Upper lobe of right lung (tissue), 1 donor: ENCODE measurements around the gene ISG20. TPM values are rescaled to one million over a fixed set of nuclear protein-coding genes. Genes with fewer than 3 reads are reported as not detected.

Experiments used
- ATAC-seq: fragments of 200-7000 bp; cut with Tn5 transposase; one replicate; pipeline ENCODE4 v1.9.1; 2020; ENCODE audit warnings: mild to moderate bottlenecking, moderate library complexity
- DNase-seq: peaks from one replicate; pipeline ENCODE4 v3.0.0-alpha.2; 2020
- H3K27ac ChIP-seq: fragments of 200-600 bp; one replicate; pipeline ENCODE4 v1.8.0; 2022
- H3K27me3 ChIP-seq: fragments of 200-600 bp; one replicate; pipeline ENCODE4 v1.8.0; 2022; ENCODE audit warnings: mild to moderate bottlenecking
- H3K36me3 ChIP-seq: fragments of 200-600 bp; one replicate; pipeline ENCODE4 v1.8.0; 2022
- H3K4me1 ChIP-seq: fragments of 200-600 bp; one replicate; pipeline ENCODE4 v1.8.0; 2022
- H3K4me3 ChIP-seq: fragments of 200-600 bp; one replicate; pipeline ENCODE4 v1.8.0; 2022; ENCODE audit warnings: mild to moderate bottlenecking
- H3K9me3 ChIP-seq: fragments of 200-600 bp; one replicate; pipeline ENCODE4 v1.8.0; 2022
- intact Hi-C: fragments of 100-400 bp; cut with DNase I; formaldehyde crosslinking; loops from one replicate; pipeline ENCODE4 v1.11.0; 2022
- total RNA-seq: library from RNA; stranded (reverse); fragmentation: NEBNext Ultra II Directional; extraction: Animal tissue kit (Norgen Biotek cat#: 25700); gene quantifications from one replicate; pipeline ENCODE4 v1.2.1, GENCODE V29; 2021
- TF ChIP-seq, protein P1 (sequence below): fragments of 200-600 bp; IDR thresholded peaks from one replicate; pipeline ENCODE4 v1.8.0; 2022; ENCODE audit warnings: antibody characterized with exemption
- donor health status: DM: no; HTN: yes; CAD: no; lungs with severe emphysema.

Gene ISG20
- total RNA-seq, 1 donor from 2014 or later: 34.9 TPM

GRCh38 chr15:88686166-88686565, 47.4 kb downstream of the ISG20 start:
- H3K27ac ChIP-seq: no peak overlapping the region
- no peaks in the 10 kb centered on the region for H3K4me1 ChIP-seq
- DNase-seq: no peak
- no peak overlapping the region for H3K4me3 ChIP-seq
- intact Hi-C loops: no loop called here
- TF ChIP-seq, protein P1, sequence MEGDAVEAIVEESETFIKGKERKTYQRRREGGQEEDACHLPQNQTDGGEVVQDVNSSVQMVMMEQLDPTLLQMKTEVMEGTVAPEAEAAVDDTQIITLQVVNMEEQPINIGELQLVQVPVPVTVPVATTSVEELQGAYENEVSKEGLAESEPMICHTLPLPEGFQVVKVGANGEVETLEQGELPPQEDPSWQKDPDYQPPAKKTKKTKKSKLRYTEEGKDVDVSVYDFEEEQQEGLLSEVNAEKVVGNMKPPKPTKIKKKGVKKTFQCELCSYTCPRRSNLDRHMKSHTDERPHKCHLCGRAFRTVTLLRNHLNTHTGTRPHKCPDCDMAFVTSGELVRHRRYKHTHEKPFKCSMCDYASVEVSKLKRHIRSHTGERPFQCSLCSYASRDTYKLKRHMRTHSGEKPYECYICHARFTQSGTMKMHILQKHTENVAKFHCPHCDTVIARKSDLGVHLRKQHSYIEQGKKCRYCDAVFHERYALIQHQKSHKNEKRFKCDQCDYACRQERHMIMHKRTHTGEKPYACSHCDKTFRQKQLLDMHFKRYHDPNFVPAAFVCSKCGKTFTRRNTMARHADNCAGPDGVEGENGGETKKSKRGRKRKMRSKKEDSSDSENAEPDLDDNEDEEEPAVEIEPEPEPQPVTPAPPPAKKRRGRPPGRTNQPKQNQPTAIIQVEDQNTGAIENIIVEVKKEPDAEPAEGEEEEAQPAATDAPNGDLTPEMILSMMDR: no peak
- no peaks in the 10 kb centered on the region for H3K36me3 ChIP-seq
- peaks cover 3% of the 10 kb centered on the region for H3K27me3 ChIP-seq
- no peaks in the 10 kb centered on the region for H3K9me3 ChIP-seq
- ATAC-seq: peak; percentile 24

GRCh38 chr15:88688394-88688933, 49.6 kb downstream of the ISG20 start:
- Histone ChIP-seq H3K27me3 (peaks cover 5% of the 10 kb centered on the region), H3K9me3 (no peaks in the 10 kb centered on the region), H3K4me1 (no peaks in the 10 kb centered on the region), H3K36me3 (no peaks in the 10 kb centered on the region), H3K27ac (no peak overlapping the region), H3K4me3 (no peak overlapping the region)
- ATAC-seq (no peak), DNase-seq (no peak)
- intact Hi-C loops: no loop called here
- TF ChIP-seq, protein P1: no peak

- H3K4me1 ChIP-seq: no peaks in the 10 kb centered on the region
- H3K36me3 ChIP-seq: no peaks in the 10 kb centered on the region
- H3K4me3 ChIP-seq: no peak overlapping the region
- ATAC-seq (no peak), DNase-seq (no peak)
- TF ChIP-seq, protein P1: no peak
- intact Hi-C loops: no loop called here
- H3K27ac ChIP-seq: no peak overlapping the region
- peaks cover 5% of the 10 kb centered on the region for H3K27me3 ChIP-seq
- no peaks in the 10 kb centered on the region for H3K9me3 ChIP-seq
These were observed 51.5 kb downstream of the ISG20 start for GRCh38 chr15:88690331-88690730.

- Histone ChIP-seq H3K4me1 (no peaks in the 10 kb centered on the region), H3K9me3 (no peaks in the 10 kb centered on the region), H3K27me3 (peaks cover 5% of the 10 kb centered on the region), H3K4me3 (no peak overlapping the region), H3K27ac (no peak overlapping the region), H3K36me3 (no peaks in the 10 kb centered on the region)
- TF ChIP-seq, protein P1: no peak
- DNase-seq (no peak), ATAC-seq (no peak)
- intact Hi-C loops: no loop called here
These were observed 54.4 kb downstream of the ISG20 start for GRCh38 chr15:88693191-88693590.

GRCh38 chr15:88695101-88695500, 56.3 kb downstream of the ISG20 start:
- TF ChIP-seq, protein P1: no peak
- H3K4me3 ChIP-seq: no peak overlapping the region
- H3K36me3 ChIP-seq: no peaks in the 10 kb centered on the region
- H3K27me3 ChIP-seq: peaks cover 5% of the 10 kb centered on the region
- H3K4me1 ChIP-seq: no peaks in the 10 kb centered on the region
- no peaks in the 10 kb centered on the region for H3K9me3 ChIP-seq
- DNase-seq (no peak), ATAC-seq (no peak)
- H3K27ac ChIP-seq: no peak overlapping the region
- intact Hi-C loops: no loop called here
